ENCODE data around the gene LLPH. TPM values are rescaled to one million over a fixed set of nuclear protein-coding genes. Genes with fewer than 3 reads are reported as not detected.

Gene LLPH
- total and polyA plus RNA-seq, 2 of the 13 experiments (the other 11 are each of a cell fraction or from before 2014, with no cell fraction given), result 4.2 to 25.6 TPM

GRCh38 chr12:66090157-66090556 lies 40.4 kb downstream of the LLPH start (continued):
- TF ChIP-seq RFXANK (CRISPR knock-in tag; IDR thresholded peaks at IDR 0.05) (no peak), ZNF251 (CRISPR knock-in tag; IDR thresholded peaks at IDR 0.05) (no peak)

GRCh38 chr12:66087365-66087943 lies 43.1 kb downstream of the LLPH start:
- FAIRE-seq (peak; percentile 80), DNase-seq (ENCODE audit: low spot score) (peak; percentile 57), ATAC-seq (peak; percentile 72)
- no peak overlapping the region for H3K4me3 ChIP-seq (replicated peaks in 1 of 3; ENCODE audit: insufficient read depth in 1 of 3, low read depth in 2 of 3, low read length in 3 of 3)
- BruUV-seq (replicated peaks), result no TSS peak
- no peaks in the 10 kb centered on the region for H3K36me3 ChIP-seq (replicated peaks in 1 of 2; ENCODE audit: control insufficient read depth in 1 of 2, insufficient read depth in 2 of 2, low read length in 2 of 2)
- H3K4me2 ChIP-seq (ENCODE audit: low read depth, low read length), result no peak overlapping the region
- peaks cover 27% of the 10 kb centered on the region for H3K4me1 ChIP-seq (ENCODE audit: insufficient read depth, low read length)
- no peaks in the 10 kb centered on the region for H3K79me2 ChIP-seq (ENCODE audit: insufficient read depth, low read length)
- H3K27me3 ChIP-seq (ENCODE audit: control insufficient read depth in 1 of 2, insufficient read depth in 2 of 2, low read length in 2 of 2), result no peaks in the 10 kb centered on the region
- H3K9me3 ChIP-seq (ENCODE audit: low read length), result no peaks in the 10 kb centered on the region
- H3K27ac ChIP-seq (ENCODE audit: extremely low read length, insufficient read depth, low read length), result no peak overlapping the region
- no peak overlapping the region for H2AFZ ChIP-seq (ENCODE audit: low read length)
- ChIA-PET POLR2A (interaction anchor here (1.0 kb wide), 1 partner anchor 43 kb away, joined by 5 read pairs; the partner anchor contains the start of gene LLPH), CTCF (ENCODE audit: low intra/inter-chr PET ratio, low total read pairs) (interaction anchor here (1.2 to 2.2 kb wide), 3 partner anchors 52 to 531 kb away, joined by 3 to 10 read pairs (median 6); no protein-coding TSS in a partner anchor)
- intact Hi-C loops (cut with micrococcal nuclease; ENCODE audit: unreplicated experiment) (loop anchor here (1.0 to 10.0 kb wide), 5 partner anchors 53 to 531 kb away; no protein-coding TSS in a partner anchor), in situ Hi-C loops (cut with HindIII; ENCODE audit: extremely low pct_ligation_motif_present, low pct_unique_long_range_greater_than_20kb) (loop anchor here (10.0 to 25.0 kb wide), 2 partner anchors 53 to 100 kb away; no protein-coding TSS in a partner anchor)
- H3K9ac ChIP-seq (ENCODE audit: insufficient read depth, low read depth, low read length), result no peak overlapping the region
- WGBS (ENCODE audit: low lambda C conversion rate), result 26% methylated on average over 10 of the region's 10 CpGs
- H4K20me1 ChIP-seq (ENCODE audit: insufficient read depth, low read length), result no peaks in the 10 kb centered on the region
- TF ChIP-seq CHD2 (IDR thresholded peaks at IDR 0.05; ENCODE audit: low read depth, low read length) (no peak), STAG1 (CRISPR knock-in tag; IDR thresholded peaks at IDR 0.05) (peak; percentile 93), ZFYVE20 (CRISPR knock-in tag; IDR thresholded peaks at IDR 0.05; ENCODE audit: borderline replicate concordance, low read depth) (no peak), PRDM10 (CRISPR knock-in tag; IDR thresholded peaks at IDR 0.05; ENCODE audit: low read depth) (peak; percentile 32; the same call in 1 of the 2 replicates), NFIC (IDR thresholded peaks at IDR 0.05; ENCODE audit: low read length) (no peak), RBAK (CRISPR knock-in tag; IDR thresholded peaks at IDR 0.05) (no peak), TCF7L2 (IDR thresholded peaks at IDR 0.05; ENCODE audit: low read depth, low read length) (no peak), TEAD2 (CRISPR knock-in tag; IDR thresholded peaks at IDR 0.05) (no peak), ZNF253 (CRISPR knock-in tag; IDR thresholded peaks at IDR 0.05; ENCODE audit: borderline replicate concordance) (no peak), TBX2 (CRISPR knock-in tag; IDR thresholded peaks at IDR 0.05; ENCODE audit: borderline replicate concordance) (no peak), NONO (IDR thresholded peaks at IDR 0.05) (no peak), NONO (CRISPR knock-in tag; conservative IDR thresholded peaks at IDR 0.05) (no peak), SMC3 (IDR thresholded peaks at IDR 0.05; ENCODE audit: low read length) (peak; percentile 82), TOE1 (CRISPR knock-in tag; IDR thresholded peaks at IDR 0.05) (no peak), MZF1 (CRISPR knock-in tag; IDR thresholded peaks at IDR 0.05; ENCODE audit: borderline replicate concordance) (no peak), DNMT3B (CRISPR knock-in tag; conservative IDR thresholded peaks at IDR 0.05) (0 out of 2 replicates have a peak, but pooled peaks have one; percentile 49), TSC22D2 (CRISPR knock-in tag; IDR thresholded peaks at IDR 0.05; ENCODE audit: borderline replicate concordance) (no peak), ZNF713 (CRISPR knock-in tag; IDR thresholded peaks at IDR 0.05) (no peak), ZIK1 (CRISPR knock-in tag; IDR thresholded peaks at IDR 0.05; ENCODE audit: borderline replicate concordance, low read depth) (no peak), KMT2B (CRISPR knock-in tag; IDR thresholded peaks at IDR 0.05) (no peak)
